ENCODE results near the gene CRLF1.

CRLF1 gene

GRCh38 chr19:18606281-18607225 lies at the start of gene CRLF1:
Gene CRLF1 (minus strand): TSS chr19:18606799. CDS start chr19:18606656, 143 bp downstream.
- no peak for DNase-seq (ENCODE audit: low read depth)

- DNase-seq (ENCODE audit: low read depth), result no peak
Observed at GRCh38 chr19:18655173-18655844, 48.7 kb upstream of the CRLF1 start.

- DNase-seq (ENCODE audit: low read depth), result no peak
Observed at GRCh38 chr19:18654469-18654868, 47.9 kb upstream of the CRLF1 start.

- DNase-seq (ENCODE audit: low read depth), result no peak
Observed at GRCh38 chr19:18653853-18654252, 47.3 kb upstream of the CRLF1 start.

GRCh38 chr19:18651733-18652132 lies 45.1 kb upstream of the CRLF1 start:
- no peak for DNase-seq (ENCODE audit: low read depth)

GRCh38 chr19:18651300-18651699 lies 44.7 kb upstream of the CRLF1 start:
- DNase-seq (ENCODE audit: low read depth), result no peak

GRCh38 chr19:18650468-18651041 lies 44.0 kb upstream of the CRLF1 start:
- no peak for DNase-seq (ENCODE audit: low read depth)

- no peak for DNase-seq (ENCODE audit: low read depth)
Observed at GRCh38 chr19:18650021-18650390, 43.4 kb upstream of the CRLF1 start.

- no peak for DNase-seq (ENCODE audit: low read depth)
Observed at GRCh38 chr19:18649371-18650020, 42.9 kb upstream of the CRLF1 start.

GRCh38 chr19:18648973-18649315 lies 42.3 kb upstream of the CRLF1 start:
- DNase-seq (ENCODE audit: low read depth), result no peak

GRCh38 chr19:18647807-18648206 lies 41.2 kb upstream of the CRLF1 start:
- no peak for DNase-seq (ENCODE audit: low read depth)

GRCh38 chr19:18647371-18647767 lies 40.8 kb upstream of the CRLF1 start:
- DNase-seq (ENCODE audit: low read depth), result no peak

GRCh38 chr19:18646535-18647370 lies 40.2 kb upstream of the CRLF1 start:
- no peak for DNase-seq (ENCODE audit: low read depth)

- DNase-seq (ENCODE audit: low read depth), result no peak
Observed at GRCh38 chr19:18645035-18645511, 38.5 kb upstream of the CRLF1 start.

- DNase-seq (ENCODE audit: low read depth), result no peak
Observed at GRCh38 chr19:18644196-18645034, 37.8 kb upstream of the CRLF1 start.

GRCh38 chr19:18639706-18640243 lies 33.2 kb upstream of the CRLF1 start:
- DNase-seq (ENCODE audit: low read depth), result no peak

GRCh38 chr19:18637673-18638630 lies 31.4 kb upstream of the CRLF1 start:
- DNase-seq (ENCODE audit: low read depth), result no peak

- no peak for DNase-seq (ENCODE audit: low read depth)
Observed at GRCh38 chr19:18636969-18637629, 30.5 kb upstream of the CRLF1 start, which contains the start of gene KLHL26. Gene KLHL26 (plus strand): TSS chr19:18637028. CDS start chr19:18637055, 27 bp downstream.
